ENCODE data around the gene TUBGCP2.

TUBGCP2 gene

GRCh38 chr10:133235265-133235855, 73.3 kb downstream of the TUBGCP2 start:
- TF ChIP-seq REST (IDR thresholded peaks at IDR 0.05; ENCODE audit: insufficient read depth in 1 of 2, low read depth in 2 of 2, low read length in 2 of 2), result no peak
- no peak for TF ChIP-seq TAF1 (IDR thresholded peaks at IDR 0.05; ENCODE audit: borderline replicate concordance, insufficient read depth, low read length)
- TF ChIP-seq FOXP2 (optimal IDR thresholded peaks at IDR 0.05; ENCODE audit: borderline replicate concordance, extremely low read depth, extremely low read length, insufficient read depth), result no peak
- no peak for TF ChIP-seq SIN3A (IDR thresholded peaks at IDR 0.05; ENCODE audit: borderline replicate concordance, insufficient read depth, low read length)
- TF ChIP-seq POLR2AphosphoS5 (IDR thresholded peaks at IDR 0.05; ENCODE audit: low read depth, low read length), result no peak

- TF ChIP-seq FOXP2 (optimal IDR thresholded peaks at IDR 0.05; ENCODE audit: borderline replicate concordance, extremely low read depth, extremely low read length, insufficient read depth) (no peak), TAF1 (IDR thresholded peaks at IDR 0.05; ENCODE audit: borderline replicate concordance, insufficient read depth, low read length) (no peak), POLR2AphosphoS5 (IDR thresholded peaks at IDR 0.05; ENCODE audit: low read depth, low read length) (no peak), REST (IDR thresholded peaks at IDR 0.05; ENCODE audit: insufficient read depth in 1 of 2, low read depth in 2 of 2, low read length in 2 of 2) (no peak), SIN3A (IDR thresholded peaks at IDR 0.05; ENCODE audit: borderline replicate concordance, insufficient read depth, low read length) (no peak)
These were observed 76.6 kb downstream of the TUBGCP2 start for GRCh38 chr10:133231946-133232574.

- TF ChIP-seq SIN3A (IDR thresholded peaks at IDR 0.05; ENCODE audit: borderline replicate concordance, insufficient read depth, low read length) (no peak), TAF1 (IDR thresholded peaks at IDR 0.05; ENCODE audit: borderline replicate concordance, insufficient read depth, low read length) (no peak)
These were observed 77.3 kb downstream of the TUBGCP2 start for GRCh38 chr10:133231244-133231945.

- TF ChIP-seq FOXP2 (optimal IDR thresholded peaks at IDR 0.05; ENCODE audit: borderline replicate concordance, extremely low read depth, extremely low read length, insufficient read depth), result no peak
These were observed 78.1 kb downstream of the TUBGCP2 start for GRCh38 chr10:133230387-133231195.

GRCh38 chr10:133230044-133230361, 78.7 kb downstream of the TUBGCP2 start, which contains the start of gene UTF1:
Gene UTF1 (plus strand): TSS chr10:133230217. CDS start chr10:133230289, 72 bp downstream.
- TF ChIP-seq POLR2AphosphoS5 (IDR thresholded peaks at IDR 0.05; ENCODE audit: low read depth, low read length) (no peak), REST (IDR thresholded peaks at IDR 0.05; ENCODE audit: insufficient read depth in 1 of 2, low read depth in 2 of 2, low read length in 2 of 2) (no peak), TAF1 (IDR thresholded peaks at IDR 0.05; ENCODE audit: borderline replicate concordance, insufficient read depth, low read length) (no peak), SIN3A (IDR thresholded peaks at IDR 0.05; ENCODE audit: borderline replicate concordance, insufficient read depth, low read length) (no peak), FOXP2 (optimal IDR thresholded peaks at IDR 0.05; ENCODE audit: borderline replicate concordance, extremely low read depth, extremely low read length, insufficient read depth) (no peak)
